Islet precursor cell (in vitro differentiated cells): ENCODE results near the gene EDAR.

Experiments
- DNase-seq: peaks from one replicate; pipeline ENCODE4 v3.0.0-alpha.2; 2018

EDAR gene

GRCh38 chr2:108923019-108923700 is 65.9 kb downstream of the EDAR start:
- DNase-seq, result peak; percentile 48

- peak; percentile 63 for DNase-seq
Observed at GRCh38 chr2:108922141-108922915, 66.7 kb downstream of the EDAR start.

DNA sequence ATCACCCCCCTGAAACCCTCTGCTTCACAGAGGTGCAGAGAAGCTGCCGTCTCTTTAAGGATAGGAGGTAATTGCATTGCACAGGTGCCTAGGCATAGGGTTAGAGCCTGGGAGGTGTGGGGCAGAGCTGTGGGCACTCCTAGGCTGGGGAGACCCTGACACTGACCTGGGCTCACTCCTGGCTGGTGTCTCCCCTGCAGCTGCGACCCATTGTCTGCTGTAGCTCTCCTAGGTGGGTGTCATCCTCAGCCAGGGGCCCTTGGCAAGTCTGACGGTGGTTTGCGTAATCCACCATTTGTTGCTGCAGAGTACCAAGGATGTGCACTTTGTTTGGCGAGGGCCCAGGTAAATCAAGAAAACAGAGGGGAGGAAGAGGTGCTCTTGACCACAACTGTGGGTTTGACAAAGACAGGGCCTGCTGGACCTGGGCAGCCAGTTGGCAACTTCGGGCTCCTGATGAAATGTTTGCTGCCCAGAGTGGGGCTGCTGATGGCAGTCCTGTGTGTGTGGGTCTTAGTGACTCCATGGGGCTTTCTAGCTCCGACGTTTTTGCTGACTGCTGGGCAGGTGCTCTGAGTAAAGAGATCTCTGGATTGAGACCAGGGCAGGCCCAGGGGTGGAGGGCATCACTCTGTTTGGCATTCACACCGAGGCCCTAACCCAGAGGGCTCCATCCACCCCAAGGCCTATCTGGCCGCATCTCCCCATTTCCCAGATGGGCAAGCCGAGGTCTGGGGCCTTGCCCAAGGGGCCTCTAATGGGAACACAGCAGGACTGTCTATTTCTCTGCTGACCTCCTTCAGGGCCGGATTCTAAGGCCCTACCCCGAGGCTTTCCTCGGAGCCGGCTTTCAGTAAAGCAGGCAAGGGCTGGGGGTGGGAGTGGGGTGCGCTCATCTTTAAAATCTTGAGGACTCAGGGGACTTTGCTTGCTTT is 67.7 kb downstream of the EDAR start:
- DNase-seq, result peak; percentile 44

DNA sequence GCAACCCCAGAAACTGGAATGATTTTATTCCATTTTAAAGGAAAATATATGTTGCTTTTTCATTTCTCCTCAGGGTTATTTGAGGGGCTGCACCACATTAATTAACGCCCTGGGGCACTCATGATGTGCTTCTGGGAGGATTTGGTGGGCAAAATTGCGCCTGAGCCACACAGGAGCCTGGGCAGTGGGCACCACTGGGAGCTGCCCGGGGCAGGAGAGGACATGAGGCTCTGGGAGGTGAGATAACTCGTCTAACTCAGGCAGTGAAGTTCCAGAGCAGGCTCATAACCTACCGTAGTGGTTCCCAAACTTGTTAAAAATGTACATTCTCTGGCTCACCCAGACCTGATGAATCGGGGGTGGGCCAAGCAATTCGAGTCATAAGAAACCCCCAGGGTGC is 68.3 kb downstream of the EDAR start:
- DNase-seq, result peak; percentile 31

GRCh38 chr2:108919571-108920373 is 69.2 kb downstream of the EDAR start:
- peak; percentile 43 for DNase-seq

DNA sequence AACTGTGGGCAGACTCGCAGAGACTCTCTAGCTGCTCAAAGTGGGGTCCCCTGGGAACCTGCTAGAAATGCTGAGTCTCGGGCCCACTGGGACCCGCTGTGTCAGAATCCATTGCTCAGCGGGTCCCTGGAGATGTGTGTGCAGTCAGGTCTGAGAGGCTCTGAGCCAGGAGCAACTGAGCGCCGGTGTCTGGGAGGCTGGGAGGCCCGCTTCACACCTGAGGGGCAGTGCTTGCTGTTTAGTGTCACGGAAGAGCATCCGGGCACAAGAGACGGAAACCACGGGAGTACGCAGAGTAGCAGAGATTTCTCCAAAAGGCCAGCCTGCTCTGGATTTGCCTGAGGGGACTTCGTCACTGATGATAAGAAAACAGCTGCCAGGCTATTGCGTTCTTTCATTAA is 70.1 kb downstream of the EDAR start:
- peak; percentile 45 for DNase-seq

DNA sequence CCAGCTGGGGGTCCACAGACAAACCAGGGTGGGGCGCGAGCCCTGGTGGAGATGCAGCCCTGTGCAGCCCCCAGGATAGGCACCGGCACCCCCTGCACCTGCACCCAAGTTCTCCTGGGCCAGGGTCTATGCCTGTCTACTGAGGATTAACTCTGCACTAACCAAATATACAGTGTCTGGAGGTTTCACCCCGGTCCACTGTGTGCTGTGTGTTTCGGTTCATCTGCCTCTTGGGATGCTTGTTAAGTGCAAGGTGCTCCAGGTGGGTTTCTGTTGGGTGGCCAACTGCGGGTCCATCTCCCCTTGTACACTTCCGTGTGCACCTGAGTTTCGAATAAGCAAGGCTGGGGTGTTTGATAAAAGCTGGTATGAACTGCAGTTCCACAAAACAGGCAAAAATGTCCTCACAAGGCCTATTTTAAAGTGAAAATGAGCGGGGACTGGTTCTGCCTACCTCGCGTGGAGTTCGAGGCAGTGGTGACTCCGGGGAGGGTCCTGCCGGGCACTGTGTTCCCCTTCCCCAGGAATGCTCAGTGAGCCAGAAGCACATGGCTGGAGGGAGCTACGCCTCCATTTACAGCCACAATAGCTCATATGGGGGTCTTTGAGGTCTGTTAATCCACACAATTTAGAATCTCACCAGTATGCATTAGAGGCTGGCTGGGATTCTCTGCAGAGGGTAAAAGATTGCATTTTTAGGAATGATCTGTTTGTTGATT is 70.7 kb downstream of the EDAR start:
- DNase-seq, result peak; percentile 35

DNA sequence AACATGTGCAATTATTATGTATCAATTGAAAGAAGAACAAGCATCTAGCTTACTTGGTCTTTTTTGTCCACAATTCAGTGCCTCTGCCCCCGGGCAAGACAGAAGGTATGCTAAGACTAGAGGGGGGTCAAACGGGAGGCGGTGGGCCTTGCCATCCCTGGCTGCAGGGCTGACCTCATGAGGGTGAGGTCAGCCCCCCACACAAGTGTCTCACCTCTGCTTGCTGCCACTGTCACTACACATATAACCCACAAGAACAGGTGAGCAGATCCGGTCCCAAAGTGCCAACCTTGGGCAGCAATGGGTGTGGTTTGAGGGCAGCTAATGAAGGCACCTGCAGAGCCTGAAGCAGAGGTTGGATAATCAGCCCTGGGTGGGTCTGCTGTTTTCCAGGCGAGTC is 71.5 kb downstream of the EDAR start:
- DNase-seq, result peak; percentile 22

GRCh38 chr2:108916796-108917421 is 72.1 kb downstream of the EDAR start:
- peak; percentile 27 for DNase-seq

DNA sequence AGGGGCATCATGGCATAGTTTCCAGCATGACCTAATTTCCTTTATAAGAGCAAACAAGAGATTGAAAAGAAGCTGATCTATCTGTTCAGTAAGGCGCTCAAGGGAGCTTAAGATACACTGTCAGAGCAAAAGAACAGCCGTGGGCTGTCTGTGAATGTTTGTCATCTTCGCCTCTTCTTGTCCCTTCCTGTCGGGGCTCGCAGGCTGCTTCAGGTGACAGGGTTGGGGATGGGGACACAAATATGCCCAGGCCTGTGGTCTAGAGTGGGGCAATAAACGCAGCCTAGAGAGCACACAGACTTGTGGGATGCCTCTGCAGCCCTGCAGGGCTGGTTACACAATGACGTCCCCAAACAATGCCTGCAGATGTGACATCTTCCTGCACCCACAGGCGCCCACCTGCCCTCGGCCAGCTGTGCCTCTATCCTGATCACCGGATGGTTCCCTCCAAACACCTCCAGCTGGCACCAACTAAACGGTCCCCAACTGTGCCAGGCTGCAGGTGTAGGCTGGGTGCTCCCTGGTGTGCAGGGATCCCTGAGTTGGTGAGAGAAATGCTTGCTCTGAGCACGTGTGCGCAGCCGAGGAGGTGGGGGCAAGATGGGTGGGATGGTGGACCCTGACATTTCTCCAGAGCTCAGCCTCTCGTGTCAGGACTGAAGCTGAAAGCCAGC is 72.8 kb downstream of the EDAR start:
- DNase-seq, result peak; percentile 33

DNA sequence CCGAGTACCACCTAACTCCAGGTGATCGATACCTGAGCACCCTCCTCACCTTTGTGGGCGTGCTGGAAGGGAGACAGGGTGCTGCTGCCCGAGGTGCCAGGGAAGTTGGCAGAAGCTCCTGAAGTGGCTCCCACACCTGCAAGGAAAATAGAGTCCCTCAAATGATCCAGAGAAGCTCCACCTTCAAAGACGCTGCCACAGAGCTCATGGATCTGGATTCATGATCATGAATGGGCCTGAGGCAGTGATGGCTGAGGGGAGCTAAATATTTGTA is 76.5 kb downstream of the EDAR start:
- no peak for DNase-seq

- no peak for DNase-seq
Observed at GRCh38 chr2:108911807-108912628, 77.0 kb downstream of the EDAR start.

- DNase-seq, result no peak
Observed at GRCh38 chr2:108911401-108911800, 77.6 kb downstream of the EDAR start.

GRCh38 chr2:108910541-108911396 is 78.3 kb downstream of the EDAR start:
- DNase-seq, result no peak

DNA sequence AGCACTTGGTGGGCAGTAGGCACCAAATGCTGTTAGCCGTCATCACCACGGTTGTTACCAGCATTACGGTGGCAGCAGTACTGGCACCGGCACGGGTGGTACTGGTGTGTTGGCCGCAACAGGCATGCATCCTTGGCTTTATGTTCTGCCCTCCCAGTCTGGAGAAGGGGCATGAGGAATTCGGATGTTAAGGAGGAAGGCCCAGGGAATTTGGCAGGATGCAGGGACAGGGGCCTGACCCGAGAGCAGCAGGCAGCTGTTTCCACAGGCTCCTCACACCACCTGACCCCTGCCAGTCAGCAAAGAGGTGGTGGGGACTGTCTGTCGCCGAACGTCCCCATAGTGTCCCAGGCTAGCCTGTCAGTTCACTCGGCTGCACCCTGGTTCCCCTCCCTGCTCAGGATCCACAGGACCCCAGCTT is 79.0 kb downstream of the EDAR start:
- DNase-seq, result no peak

DNA sequence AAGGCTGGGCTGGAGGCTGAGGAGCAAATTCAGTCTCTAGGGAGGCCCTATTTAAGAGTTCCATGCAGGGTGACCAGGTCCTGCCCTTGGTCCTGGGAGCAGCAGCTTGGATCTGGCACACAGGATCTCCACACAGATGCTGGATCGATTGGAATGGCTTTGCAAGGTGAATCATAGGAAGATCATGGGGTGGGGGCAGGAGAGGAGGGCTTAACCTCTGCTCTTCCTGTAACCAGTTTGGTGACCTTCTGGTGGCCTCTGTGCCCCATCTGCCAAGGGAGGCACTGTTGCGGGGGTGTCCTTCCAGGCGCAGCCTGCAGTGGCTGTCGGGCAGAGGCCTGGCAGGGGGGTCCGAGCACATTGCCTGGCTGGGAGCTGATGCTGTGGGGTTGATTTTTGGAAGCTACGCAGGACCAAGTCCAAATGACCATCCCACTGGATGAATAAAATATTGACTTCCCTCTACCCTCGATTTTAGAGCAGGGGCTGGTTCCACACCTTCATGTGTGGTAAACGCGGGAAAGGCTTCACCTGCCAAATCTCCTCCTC is 79.7 kb downstream of the EDAR start:
- DNase-seq, result no peak

DNA sequence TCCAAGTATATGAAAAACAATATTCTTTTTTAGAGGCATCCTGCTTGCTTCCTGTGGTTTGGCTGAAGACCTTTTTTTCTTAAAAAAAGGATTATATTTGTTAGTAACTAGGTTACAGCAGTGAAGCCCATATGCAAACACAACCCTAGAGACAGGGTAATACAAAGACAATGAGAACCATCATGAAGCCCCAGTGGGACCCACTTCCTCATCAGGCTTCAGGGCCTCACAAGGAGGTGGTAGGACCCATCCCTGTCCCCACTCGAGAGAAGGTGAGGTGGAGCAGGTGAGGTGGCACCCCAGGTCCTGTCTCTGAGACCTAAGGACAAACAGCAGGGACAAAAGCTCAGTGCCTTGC is 80.3 kb downstream of the EDAR start:
- DNase-seq, result no peak

DNA sequence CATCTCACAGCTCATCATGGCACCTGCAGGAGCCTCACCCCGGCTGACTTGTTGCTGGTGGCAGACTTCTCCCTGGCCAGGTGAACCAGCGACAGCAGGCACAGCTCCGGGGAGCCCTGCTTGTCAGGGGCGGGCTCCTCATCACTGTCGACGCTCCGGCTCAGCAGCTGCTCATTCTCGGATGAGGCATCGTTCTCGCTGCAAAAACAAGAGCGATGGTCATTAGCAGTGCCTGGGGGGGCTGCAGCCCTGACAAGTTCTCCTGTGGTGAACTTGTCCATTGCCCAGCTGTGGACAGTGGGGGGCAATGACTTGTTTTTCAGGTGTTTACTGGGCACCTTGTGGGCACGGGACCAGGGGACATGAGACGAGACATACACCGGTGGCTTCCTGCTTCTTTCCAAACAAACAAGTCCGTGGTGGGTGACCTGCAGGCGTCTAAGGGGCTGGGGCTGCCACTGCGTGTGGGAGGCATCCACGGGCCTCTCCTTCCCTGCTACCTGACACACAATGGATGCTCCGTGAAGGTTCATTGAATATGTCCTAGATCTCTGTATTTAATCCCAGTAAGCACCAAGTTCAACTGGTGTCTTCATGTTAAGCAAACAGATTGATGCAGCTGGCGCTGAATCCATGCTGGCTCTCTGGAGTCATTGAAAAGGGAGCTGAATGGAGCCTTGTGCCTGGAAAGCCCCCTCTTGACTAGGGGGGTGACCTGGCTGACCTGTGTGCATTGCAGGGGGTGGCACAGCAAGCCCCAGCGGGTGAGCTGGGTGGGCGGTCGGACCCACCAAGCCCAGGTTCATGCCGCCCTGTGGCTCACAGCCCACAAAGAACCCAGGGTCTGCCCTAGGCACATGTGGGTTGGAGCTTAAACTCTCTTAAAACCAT is 81.0 kb downstream of the EDAR start:
- peak; percentile 46 for DNase-seq
